DMS53 treated with DMSO at 0.1 percent for 48 hours (cell line): Measurements from ENCODE around the gene YTHDF1.
A peak's percentile ranks its signal among the peaks of the same experiment; 100 is the strongest.

Experiments
- DNase-seq: peaks from one replicate; lab custom pipeline; 2025; ENCODE audit not compliant: unreplicated experiment; lab: John Stamatoyannopoulos, UW

The YTHDF1 gene

DNA sequence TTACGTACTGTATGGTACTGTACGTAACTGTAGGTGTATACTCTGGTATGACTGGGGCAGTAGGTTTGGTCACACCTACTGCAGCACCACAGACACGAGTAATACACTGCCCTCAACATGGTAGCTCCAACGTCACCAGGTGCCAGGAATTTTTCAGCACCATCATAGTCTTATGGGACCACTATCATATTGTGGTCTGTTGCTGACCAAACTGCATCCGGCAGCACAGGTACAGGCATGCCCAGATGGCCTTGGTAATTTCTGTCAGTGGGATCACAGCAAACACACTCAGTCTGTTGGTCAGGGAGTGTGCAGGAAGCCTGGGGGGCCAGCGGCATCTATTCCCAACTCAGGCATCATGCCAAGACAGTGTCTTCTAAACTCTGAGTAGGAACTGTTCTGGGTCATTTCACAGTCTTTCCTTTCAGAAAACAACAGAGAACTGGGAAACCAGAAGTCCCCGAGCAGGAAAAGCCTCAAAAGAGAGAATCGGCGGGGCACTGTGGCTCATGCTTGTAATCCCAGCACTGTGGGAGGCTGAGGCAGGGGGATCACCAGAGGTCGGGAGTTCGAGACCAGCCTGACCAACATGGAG lies 5.8 kb downstream of the YTHDF1 start:
- no peak for DNase-seq

GRCh38 chr20:63208346-63208909 lies 7.5 kb downstream of the YTHDF1 start:
- DNase-seq, result no peak

DNA sequence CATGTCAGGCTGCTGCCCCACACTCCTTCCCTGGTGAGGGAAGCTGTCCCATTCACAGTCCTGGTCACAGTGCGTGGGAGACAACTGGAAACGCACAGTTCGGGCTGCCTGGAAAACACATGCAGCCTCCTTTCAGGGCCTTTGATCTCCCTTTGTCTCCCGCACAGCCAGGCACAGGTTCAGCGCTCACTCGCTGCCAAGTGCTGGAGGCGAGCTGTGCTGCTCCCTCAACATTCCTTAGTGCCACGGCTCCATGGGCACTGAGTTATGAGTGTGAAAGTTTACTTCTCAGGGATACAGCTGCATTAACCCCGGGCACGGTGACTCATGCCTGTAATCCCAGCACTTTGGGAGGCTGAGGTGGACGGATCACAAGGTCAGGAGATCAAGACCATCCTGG lies 9.1 kb downstream of the YTHDF1 start:
- DNase-seq, result no peak

GRCh38 chr20:63205896-63206295 lies 10.0 kb downstream of the YTHDF1 start:
- no peak for DNase-seq

DNA sequence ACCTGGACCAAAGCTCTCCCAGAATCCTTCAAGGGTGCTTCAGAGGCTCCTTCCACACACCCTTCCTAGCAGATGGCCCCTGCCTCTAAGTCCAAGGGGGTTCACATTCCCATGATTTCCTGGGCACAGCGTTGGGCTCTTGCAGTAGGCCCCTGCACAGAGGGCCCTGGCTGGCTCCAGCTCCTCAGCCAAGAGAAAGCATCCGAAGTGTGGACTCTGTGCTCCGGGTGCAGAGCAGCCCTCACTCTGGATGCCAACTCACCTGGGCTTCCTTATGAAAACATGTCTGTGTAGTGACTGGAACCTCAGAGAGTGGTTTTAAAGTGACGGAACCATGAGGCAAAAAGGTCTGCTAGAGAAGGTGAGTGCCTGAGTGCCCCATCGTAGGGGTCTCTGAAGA lies 11.6 kb downstream of the YTHDF1 start:
- DNase-seq, result no peak

DNA sequence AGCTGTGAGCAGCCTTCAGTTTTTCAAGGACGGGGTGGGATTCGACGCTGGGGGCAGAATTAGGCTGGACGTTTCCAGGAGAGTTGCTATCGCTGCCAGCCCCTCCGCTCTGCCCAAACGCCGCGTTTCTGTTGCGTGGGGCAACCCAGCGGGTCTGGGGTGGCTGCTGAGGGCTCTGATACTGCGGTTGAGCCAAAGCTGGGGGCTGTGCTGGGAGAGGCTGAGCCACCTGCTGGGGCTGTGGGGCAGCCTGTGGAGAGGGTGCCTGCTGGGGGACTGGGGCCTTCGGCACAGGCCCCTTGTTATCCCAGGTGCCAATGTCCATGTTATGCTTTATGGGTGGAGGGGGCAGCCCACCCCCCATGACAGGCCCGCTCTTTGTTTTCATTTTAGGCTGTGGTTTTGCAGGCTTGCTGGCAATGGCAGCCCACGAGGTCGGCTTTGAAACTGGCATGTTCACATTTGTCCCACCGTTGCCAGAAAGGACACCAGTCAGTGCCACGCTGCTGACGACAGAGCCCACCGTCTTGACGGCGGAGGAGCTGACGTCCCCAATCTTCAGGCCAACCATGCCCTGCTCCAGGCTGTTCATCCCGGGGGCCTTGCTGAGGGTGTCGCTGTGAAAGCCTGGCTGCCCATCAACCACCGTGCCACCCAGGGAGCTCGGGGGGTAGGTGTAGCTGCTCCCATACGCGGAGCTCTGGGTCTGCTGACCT lies 13.0 kb downstream of the YTHDF1 start:
- no peak for DNase-seq

DNA sequence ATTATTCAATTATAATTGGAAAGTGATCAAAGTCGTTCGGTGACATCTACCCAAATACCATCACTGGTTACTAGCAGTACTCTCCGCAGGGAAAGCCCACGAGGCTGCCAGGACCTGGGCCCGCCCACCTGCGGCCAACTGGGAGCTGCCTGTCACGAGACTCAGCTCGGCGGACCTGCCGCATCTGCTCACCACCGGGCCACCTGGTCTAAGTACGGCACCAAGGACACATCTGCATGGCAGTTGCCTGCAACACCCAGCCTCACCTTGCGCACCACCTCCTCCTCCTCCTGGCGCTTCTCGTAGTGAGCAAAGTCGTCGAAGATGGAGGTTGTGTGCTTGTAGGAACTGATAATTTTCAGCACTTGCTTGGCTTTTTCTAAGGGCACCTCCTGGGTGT lies 13.9 kb downstream of the YTHDF1 start:
- no peak for DNase-seq

GRCh38 chr20:63198606-63199005 lies 17.3 kb downstream of the YTHDF1 start:
- DNase-seq, result no peak

- DNase-seq, result no peak
Measured at GRCh38 chr20:63196768-63197470, 19.0 kb downstream of the YTHDF1 start.

DNA sequence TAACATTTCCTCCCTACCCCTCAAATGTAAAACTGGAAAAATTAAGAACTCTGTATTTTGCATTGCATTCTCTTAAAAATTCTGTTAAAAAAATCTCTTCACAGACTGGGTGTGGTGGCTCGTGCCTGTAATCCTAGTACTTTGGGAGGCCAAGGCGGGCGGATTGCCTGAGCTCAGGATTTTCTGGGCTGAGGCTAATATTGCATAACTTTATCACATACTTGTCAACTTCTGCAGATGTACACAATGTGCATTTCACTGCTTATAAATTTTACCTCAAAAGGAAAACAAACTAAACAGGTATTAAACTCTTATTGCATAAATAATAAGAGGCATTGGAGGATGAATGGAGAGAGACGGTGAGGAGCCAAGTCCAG lies 21.1 kb downstream of the YTHDF1 start:
- DNase-seq, result no peak

DNA sequence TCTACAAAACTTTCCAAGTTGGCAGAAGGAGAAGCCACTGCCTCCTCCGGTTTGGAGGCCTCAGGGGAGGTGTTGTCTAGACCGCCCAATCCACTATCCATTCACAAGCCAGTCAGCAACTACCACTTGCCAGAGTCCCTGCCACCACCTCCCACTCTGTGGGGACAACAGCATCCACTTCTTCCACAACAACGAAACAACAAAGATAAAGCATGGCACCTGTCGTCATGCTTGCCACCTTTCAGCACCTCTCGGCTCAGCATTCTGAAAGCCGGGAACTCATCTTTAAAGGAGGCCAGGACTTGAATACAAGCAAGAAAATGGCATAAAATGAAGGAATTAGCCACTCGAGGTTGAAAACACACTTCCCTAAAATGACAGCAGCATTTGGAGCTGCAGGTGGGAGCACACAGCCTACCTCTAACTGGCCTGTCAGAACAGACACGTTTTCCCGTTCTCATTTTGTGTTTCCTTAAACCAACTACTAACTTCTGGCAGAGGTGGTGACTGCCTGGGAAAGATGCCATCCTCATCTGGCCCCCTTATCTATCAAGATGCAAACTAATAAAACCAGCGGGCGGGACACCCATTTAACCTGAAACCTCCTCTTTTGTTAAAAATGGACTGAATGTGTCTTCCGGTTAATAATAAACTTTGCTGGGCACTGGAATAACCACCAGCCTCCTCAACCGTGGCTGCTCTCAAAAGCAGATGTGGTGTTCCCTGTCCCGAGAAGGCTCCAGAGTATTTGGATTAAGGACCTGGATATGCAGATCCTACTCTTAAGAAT lies 21.7 kb downstream of the YTHDF1 start:
- DNase-seq, result no peak

DNA sequence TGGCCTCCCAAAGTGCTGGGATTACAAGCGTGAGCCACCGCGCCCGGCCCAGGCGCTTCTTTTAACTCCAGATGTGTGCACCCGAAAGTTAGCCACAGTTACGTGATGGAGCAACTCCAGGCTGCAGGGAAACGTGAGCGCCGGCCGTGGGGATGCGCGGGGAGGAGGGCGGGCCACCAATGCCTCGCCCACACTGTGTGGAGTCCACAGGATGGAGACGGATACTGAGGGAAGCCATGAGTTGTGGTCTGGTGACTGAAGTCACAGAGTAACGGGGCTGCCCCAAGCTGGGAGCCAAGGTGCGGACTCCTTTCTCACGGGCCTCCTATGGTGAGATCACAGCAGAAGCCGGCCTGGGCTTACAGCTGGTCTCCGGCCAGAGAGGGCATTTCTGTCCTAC lies 23.2 kb downstream of the YTHDF1 start:
- DNase-seq, result no peak

- DNase-seq, result peak; percentile 84
Measured at GRCh38 chr20:63191400-63191799, 24.5 kb downstream of the YTHDF1 start.

GRCh38 chr20:63190828-63191227 lies 25.1 kb downstream of the YTHDF1 start:
- DNase-seq, result no peak

- no peak for DNase-seq
Measured at GRCh38 chr20:63189846-63190559, 25.9 kb downstream of the YTHDF1 start.

DNA sequence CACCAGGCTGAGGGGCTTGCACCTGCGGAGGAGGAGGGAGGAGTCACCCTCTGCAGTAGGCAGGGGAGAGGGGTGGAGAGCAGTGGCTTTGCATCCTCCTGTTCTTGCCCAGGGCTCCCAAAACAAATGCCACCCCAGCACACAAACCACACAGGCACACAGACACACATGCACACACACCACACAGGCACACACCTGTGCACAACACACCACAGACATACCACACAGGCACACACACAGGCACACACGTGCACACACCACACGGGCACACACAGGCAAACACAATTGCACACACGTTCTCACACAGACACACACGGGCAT lies 26.6 kb downstream of the YTHDF1 start:
- no peak for DNase-seq

- DNase-seq, result no peak
Measured at GRCh38 chr20:63188641-63189321, 27.1 kb downstream of the YTHDF1 start.

GRCh38 chr20:63188159-63188442 lies 27.8 kb downstream of the YTHDF1 start:
- no peak for DNase-seq

DNA sequence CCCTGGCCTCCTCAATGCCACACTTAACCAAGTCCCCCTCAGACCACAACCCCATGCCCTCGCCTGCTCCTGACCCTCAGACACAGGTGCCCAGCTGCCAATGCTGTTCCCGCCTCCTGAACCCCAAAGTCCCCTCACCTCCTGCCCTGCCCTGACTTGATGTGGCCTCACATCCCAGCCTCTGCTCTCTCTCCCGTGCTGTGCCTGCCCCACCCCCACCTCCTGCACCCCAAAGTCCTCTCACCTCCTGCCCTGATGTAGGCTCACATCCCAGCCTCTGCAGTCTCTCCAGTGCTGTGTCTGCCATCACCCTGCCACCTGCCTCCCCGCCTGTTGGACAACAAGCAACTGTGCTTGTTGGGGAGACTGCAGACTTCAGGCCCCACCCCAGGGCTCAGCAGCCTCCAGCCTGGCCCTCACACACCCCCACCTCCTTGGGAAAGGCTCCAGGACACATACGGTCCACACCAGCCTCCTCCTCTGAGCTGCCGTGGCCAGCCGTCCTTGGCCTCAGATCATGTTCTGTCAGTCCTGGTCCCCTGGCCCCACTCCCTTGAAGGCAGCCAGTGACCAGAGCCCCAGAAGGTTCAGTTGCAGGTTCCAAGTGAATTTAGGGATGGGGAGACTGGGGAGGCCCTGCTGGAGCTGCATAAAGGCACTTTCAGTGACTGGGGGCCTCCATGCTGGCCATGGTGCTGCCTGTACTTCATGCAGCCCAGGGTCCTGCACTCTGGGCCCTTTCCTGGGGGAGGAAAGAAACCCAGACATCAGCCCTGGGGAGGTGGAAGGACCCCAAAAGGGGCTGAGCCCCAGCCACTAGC lies 28.4 kb downstream of the YTHDF1 start:
- DNase-seq, result no peak
